ENCODE data around the gene ETFB.

DNA sequence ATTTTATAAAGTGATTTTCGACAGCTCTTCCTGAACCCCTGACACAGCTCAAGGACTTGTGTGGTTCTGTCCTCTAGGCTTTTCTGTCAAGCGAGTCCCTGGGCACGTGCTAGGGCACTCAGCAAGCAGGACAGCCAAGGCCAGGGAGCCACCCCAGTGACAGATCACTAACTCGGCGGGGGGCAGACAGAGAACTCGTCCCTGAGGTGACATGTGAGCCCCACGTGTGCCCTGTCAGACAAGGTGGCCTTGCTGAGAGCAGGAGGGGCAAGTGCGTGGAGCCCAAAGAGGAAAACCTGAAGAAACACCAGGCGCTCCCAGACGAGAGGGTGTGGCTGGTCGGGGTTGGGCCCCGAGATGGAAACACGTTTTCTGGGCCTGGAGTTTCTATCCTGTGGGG is 4.9 kb downstream of the ETFB start:
- TF ChIP-seq, protein P1, sequence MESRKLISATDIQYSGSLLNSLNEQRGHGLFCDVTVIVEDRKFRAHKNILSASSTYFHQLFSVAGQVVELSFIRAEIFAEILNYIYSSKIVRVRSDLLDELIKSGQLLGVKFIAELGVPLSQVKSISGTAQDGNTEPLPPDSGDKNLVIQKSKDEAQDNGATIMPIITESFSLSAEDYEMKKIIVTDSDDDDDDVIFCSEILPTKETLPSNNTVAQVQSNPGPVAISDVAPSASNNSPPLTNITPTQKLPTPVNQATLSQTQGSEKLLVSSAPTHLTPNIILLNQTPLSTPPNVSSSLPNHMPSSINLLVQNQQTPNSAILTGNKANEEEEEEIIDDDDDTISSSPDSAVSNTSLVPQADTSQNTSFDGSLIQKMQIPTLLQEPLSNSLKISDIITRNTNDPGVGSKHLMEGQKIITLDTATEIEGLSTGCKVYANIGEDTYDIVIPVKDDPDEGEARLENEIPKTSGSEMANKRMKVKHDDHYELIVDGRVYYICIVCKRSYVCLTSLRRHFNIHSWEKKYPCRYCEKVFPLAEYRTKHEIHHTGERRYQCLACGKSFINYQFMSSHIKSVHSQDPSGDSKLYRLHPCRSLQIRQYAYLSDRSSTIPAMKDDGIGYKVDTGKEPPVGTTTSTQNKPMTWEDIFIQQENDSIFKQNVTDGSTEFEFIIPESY (IDR thresholded peaks at IDR 0.05; ENCODE audit: borderline replicate concordance, low read depth), result no peak
- TF ChIP-seq, protein P2, sequence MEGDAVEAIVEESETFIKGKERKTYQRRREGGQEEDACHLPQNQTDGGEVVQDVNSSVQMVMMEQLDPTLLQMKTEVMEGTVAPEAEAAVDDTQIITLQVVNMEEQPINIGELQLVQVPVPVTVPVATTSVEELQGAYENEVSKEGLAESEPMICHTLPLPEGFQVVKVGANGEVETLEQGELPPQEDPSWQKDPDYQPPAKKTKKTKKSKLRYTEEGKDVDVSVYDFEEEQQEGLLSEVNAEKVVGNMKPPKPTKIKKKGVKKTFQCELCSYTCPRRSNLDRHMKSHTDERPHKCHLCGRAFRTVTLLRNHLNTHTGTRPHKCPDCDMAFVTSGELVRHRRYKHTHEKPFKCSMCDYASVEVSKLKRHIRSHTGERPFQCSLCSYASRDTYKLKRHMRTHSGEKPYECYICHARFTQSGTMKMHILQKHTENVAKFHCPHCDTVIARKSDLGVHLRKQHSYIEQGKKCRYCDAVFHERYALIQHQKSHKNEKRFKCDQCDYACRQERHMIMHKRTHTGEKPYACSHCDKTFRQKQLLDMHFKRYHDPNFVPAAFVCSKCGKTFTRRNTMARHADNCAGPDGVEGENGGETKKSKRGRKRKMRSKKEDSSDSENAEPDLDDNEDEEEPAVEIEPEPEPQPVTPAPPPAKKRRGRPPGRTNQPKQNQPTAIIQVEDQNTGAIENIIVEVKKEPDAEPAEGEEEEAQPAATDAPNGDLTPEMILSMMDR (IDR thresholded peaks at IDR 0.05), result no peak
- TF ChIP-seq NRF1 (IDR thresholded peaks at IDR 0.05; ENCODE audit: low read depth, low read length) (no peak), ELF1 (IDR thresholded peaks at IDR 0.05) (no peak), USF1 (IDR thresholded peaks at IDR 0.05; ENCODE audit: borderline replicate concordance, low read depth) (no peak), GATA2 (CRISPR knock-in tag; IDR thresholded peaks at IDR 0.05) (no peak), RAD21 (IDR thresholded peaks at IDR 0.05; ENCODE audit: low read length) (no peak), RCOR1 (IDR thresholded peaks at IDR 0.05; ENCODE audit: low read length) (no peak), JUND (IDR thresholded peaks at IDR 0.05) (no peak)
